KBM-7 (cell line): Measurements from ENCODE around the gene RPTOR.

ENCODE experiments used
- DNase-seq: peaks from one replicate; pipeline ENCODE4 v3.0.0-alpha.2; 2015
- in situ Hi-C: fragments of 300-500 bp; cut with MboI; formaldehyde crosslinking; loops from 2 replicates; pipeline ENCODE4 v1.14.3; 2020; ENCODE audit warnings: low sequenced_read_pairs, low pct_unique_long_range_greater_than_20kb, mixed read lengths

RPTOR gene

DNA sequence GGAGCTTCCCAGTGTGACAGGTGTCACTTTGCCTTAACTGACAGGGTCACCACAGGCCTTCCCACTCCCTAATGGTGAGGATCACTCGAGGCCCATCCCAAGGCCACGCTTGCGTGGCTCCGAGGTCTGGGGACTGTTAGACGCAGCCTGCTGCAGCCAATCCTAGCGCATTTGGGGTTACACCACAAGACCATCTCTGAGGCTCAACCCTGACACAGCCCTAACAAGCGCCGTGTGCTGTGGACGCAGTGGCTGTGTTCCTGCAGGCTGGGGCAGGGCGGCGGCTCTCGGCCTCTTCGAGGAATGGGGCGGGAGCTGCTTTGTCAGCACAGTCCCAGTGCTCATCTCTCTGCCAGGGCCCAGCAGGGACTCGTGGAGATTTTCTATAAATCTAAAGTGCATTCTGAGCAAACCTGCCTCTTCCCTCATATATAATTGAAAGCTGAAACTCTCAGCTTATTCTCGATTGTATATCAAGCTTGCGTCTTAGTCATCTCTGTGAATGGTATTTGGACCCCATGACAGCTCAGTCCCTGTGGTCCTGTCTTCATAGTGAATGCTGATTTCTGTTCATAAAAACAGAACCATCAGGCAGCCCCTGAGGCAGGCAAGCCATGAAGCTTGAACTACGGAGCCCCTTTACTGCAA lies 381.2 kb downstream of the RPTOR start:
- in situ Hi-C loops, result no loop called here

DNA sequence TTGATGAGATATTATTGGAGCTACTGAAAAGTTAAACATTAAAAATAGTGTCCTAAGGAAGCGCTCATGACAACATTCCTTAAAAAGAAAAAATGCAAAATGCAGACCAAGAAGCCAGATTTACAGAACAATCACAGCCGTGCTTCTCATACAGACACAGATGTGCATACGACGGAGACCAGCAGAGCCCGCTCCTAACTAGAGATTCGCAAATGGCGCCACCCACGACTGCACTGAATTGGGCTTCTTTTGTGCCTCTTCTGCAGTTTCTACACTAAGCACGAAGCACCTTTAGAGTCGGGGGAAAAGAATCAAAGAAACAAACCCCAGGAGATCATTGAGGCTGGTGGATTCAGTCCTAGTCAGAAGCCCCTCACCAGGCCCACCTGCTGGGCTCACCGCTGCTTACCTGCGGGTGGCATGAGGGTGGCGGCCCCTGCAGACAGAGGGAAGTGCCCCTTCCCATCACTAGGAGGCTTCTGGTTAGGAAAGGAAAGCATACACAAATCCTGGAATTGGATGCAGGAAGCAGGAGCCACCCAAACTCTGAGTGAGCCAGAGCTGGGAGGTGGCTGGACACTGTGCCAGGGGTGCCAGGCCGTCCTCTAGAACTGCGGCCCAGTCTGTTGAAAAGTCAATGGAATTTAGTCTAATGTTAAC lies 382.1 kb downstream of the RPTOR start:
- in situ Hi-C loops, result no loop called here
- DNase-seq, result no peak

More for the DNA sequence above, 381.2 kb downstream of the RPTOR start:
- no peak for DNase-seq

DNA sequence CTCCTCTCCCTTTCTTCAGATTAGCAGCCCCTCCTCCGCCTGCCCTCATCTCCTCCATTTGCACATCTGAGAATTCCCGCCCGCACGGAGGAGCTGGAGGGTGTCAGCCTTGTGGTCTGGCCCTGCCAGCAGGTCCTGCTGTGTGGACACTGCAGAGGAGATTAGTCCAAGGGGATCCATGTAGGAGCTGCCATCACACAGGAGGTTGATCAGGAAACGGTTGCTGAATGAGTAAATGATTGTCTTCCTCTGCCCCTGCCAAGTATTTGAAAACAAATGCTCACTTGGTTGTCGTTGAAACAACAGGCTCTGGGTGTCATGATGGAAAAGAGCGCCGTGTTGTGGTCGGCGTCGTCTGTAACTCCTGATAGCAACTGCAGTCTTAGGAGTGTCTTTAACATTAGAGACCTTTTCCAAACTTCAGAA lies 383.2 kb downstream of the RPTOR start:
- in situ Hi-C loops, result no loop called here
- DNase-seq, result no peak

DNA sequence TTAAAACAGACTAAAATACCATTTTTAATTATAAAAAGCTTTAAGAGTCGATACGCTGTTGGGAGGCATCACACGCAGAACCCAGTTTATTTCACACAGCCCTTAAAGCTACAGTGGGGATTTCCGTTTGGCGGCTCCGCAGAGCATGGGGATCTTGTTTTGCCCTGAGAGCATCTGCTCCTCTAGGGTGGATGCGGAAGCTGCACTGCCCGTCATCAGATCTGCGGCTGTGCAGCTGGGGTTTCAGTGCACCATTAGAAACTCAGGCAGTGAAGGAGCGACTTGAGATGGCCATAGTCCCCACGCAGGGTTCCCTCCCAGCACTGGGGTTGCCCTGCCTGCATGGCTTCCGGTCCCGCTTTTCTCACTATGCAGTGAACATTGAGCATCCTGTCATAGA lies 384.8 kb downstream of the RPTOR start:
- no peak for DNase-seq
- in situ Hi-C loops, result no loop called here

DNA sequence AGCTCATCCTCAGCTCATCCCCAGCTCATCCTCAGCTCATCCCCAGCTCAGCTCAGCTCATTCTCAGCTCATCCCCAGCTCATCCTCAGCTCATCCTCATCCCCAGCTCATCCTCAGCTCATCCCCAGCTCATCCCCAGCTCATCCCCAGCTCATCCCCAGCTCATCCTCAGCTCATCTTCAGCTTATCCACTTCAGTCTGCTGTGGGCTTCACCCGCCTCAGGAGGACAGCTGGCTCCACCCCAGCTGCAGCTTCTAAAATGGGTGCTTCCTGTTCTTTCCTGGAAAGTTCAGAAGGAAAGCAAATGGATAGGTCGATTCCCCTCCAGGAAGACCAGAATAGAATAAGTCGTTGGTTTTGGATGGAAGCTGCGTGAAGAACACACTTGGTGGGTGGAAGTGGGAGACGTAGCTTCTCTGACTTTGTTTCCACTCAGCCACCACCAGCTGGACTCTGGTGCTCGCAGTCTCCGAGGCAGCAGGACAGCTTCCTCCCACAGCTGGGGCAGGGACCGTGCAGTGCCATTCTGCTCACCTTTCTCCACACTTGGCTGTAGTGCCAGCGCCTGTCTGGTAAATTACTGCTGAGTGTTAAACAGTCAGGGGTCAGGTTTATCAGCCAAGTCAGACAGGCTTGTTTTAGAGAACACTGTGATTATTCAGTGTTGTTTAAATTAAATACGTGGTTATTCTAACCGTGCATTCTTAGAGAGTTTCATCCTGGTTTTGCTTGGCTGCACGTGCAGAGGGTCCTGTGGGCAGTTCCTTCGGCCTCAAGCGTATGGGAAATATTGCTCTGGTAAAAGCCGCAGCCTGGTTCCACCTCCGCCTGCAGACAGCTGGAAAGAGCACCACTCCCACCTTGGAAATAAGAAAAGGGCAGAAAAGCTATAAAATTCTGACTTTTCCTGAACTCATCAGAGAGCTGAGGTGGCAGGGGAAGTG lies 386.0 kb downstream of the RPTOR start:
- in situ Hi-C loops, result no loop called here
- no peak for DNase-seq

DNA sequence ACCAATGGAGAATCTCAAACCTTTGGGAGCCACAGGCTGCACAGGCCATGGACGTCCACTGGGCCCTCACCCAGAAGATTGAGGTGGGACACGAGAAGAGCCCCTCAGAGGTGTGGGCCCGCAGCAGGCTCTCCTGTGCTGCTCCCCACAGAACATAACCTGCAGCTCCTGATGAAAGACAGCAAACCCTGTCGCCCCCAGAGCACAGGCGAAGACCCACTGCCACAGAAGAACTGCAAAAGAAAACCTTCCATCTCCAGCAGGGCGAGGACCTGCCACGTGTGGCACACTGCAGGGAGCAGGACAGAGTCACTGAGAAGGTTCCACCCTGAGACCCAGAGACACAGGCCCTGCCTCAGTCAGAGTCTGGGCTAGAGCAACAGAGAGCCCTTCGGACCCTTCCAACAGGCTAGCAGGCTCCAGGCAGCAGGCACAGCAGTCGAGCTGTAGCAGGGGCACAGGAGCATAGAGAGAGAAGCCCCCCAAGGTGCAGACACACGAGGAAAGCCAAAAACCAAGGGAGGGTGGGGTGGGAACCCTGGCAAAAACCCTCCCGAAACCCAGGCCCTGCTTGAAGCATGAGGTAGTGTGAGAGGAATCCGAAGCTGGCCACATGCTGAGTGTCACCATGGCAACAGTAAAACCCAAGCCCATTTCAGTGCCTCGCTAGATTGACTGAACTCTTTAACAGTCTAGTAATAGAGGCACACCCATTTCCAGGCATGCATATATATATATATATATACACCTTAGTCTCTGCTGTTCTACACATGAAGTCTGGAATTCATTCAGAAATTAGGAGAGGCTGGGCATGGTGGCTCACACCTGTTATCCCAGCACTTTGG lies 387.0 kb downstream of the RPTOR start:
- in situ Hi-C loops, result no loop called here

DNA sequence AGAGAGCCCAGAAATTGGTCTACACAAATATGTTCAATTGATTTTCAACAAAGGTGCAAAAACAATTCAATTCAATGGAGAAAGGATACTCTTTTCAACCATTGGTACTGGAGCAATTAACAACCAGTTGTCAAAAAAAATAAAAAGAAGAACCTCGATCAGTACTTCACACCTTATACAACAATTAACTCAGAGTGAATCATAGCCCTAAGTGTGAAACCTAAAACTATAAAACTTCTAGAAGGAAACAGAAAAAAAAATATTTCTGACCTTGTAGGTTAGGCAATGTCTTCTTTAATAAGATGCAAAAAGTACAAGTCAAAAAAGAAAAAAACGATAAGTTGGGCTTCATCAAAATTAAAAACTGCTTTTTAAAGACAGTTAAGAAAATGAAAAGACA lies 390.9 kb downstream of the RPTOR start:
- in situ Hi-C loops, result no loop called here
- no peak for DNase-seq

More for the DNA sequence above, 387.0 kb downstream of the RPTOR start:
- DNase-seq, result no peak

DNA sequence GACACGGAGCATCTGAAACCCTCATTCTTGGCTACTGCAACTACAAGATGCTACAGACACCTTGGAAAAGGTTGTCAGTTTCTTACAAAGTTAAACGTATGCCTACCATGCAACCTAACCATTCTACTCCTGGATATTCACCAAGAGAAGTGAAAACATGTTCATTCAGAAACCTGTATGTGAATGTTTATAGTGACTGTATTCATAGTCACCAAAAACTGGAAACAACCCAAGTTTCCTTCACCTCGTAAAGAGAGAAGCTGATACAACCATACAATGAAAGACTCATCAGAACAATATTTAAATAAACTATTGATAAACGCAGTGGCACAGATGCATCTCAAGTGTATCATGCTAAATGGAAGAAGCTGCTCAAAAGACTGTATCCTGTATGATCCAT lies 391.6 kb downstream of the RPTOR start:
- DNase-seq, result no peak
- in situ Hi-C loops, result no loop called here

DNA sequence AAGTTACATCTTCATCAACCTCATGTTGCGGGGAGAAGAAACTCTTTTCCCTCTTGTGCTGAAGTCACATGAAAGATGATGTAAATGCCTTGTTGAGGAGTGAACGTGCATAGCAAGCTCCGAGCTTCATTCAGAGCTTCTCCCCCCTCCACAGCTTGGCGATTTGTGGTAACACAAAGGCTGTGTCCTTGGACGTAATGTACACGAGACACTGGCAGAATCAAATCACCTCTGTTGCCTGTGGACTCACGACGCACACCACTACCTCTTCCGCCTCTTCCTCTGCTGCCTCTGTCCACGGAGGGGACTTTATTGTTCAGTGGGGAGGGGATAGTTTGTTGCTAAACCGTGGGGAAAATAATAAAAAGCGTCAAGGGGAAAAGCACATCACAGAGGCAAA lies 392.1 kb downstream of the RPTOR start:
- DNase-seq, result no peak
- in situ Hi-C loops, result no loop called here

DNA sequence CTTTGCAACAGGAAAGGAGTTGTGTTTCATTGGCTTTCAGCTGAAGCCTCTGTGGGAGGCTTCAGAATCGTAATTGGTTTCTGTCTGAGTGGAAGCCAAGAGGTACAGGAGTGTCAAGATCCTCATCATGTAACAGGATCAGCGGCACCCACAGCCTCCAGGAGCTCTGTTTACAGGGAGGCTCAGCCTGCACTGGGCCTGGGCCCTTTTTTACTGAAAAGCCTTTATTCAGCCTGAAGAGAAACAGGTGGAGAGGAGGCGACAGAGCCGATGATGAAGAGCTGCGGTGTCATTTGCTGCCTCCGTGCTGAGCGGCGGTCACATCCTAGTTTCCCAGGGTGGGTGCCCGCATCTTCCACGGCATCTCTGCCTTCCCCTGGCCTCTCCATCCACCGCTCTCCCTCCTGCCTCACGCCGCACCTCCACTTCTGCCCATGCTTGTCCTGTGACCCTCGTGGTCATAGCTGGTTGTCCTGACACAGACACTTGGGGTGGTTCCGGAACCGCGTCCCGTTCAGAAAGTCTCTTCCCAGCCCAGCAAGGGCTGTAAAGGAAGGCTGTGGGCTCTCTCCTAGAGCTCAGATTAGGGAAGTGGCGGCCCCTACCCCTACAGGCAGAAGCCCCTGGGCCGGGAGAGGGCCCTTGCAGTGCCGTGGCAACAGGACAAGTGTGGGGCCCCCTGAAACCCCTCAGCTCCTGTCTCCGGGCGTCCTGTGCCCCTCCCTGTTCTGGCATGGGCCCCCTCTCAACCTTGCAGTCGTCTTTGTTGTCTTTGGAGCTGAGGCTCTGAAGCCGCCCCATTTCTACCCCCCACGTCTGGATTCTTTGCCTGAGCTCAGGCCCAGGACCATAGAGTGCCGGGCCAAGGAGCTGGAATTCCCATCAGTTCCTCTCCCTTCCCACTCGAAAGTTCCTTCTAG lies 393.1 kb downstream of the RPTOR start:
- no peak for DNase-seq

DNA sequence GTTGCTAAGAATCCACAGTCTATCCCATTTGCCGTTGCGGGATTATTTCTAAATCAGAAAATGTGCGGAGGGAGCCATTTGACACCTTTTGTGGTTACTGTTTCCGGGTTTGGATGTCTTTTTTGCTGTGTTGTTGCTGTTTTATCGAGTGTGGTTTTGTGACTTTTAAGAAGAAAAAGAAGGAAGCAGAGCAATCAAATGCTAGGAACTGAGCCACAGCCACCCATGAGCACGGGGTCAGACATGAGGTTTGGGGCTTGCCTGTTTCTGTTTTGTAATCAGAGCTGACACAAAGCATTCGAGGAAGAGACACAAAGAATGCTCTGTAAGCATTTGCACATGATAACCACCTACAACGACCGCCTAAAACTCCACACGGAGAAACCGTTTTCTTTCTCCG lies 393.9 kb downstream of the RPTOR start:
- in situ Hi-C loops, result no loop called here
- DNase-seq, result peak; percentile 91

More for the DNA sequence above, 393.1 kb downstream of the RPTOR start:
- in situ Hi-C loops, result no loop called here

DNA sequence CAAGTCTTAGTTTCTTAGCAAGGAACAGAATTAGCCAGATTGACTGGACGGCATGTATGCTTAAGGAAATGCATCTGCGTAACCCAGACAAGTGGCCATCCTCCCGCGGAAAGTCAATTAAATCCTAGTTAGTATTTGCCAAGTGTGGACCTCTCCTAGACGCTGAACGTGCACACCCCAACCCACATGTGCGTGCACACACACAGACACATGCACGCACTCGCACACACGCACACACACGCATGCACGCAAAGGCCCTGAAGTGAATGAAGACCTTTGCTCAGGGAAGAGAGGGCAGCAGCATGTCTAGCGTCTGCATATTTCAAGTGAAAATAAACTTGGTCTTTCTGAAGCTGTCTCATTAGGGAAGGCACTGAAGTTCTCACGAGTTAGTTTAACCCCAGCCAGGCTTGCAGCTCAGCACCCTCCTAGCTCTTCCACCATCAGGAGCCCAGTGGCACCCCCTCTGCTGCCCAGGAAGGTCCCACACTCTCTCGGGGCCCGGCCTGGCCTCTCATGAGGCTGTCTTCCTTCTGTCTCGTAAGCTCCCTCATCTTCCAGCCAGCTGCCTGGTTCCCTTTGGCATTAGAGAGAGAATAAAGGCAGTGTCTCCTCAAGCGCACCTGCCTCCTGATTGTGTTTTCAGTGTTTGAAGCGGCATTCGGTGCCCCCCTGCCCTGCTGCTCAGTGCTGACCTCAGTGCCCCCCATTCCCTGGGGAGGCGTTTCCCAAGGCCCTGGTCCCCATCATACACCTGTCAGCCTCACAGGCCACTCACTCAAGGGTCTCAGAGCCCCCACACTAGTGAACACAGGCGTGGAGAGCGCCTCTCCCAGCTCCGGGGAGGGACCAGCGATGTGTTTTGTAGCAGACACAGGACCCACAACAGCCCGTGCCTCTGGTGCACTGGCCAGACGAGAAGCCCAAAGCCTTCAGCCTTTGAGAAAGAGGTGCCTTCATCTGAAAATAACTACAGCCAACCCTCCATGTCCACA lies 394.8 kb downstream of the RPTOR start:
- in situ Hi-C loops, result no loop called here
- no peak for DNase-seq

DNA sequence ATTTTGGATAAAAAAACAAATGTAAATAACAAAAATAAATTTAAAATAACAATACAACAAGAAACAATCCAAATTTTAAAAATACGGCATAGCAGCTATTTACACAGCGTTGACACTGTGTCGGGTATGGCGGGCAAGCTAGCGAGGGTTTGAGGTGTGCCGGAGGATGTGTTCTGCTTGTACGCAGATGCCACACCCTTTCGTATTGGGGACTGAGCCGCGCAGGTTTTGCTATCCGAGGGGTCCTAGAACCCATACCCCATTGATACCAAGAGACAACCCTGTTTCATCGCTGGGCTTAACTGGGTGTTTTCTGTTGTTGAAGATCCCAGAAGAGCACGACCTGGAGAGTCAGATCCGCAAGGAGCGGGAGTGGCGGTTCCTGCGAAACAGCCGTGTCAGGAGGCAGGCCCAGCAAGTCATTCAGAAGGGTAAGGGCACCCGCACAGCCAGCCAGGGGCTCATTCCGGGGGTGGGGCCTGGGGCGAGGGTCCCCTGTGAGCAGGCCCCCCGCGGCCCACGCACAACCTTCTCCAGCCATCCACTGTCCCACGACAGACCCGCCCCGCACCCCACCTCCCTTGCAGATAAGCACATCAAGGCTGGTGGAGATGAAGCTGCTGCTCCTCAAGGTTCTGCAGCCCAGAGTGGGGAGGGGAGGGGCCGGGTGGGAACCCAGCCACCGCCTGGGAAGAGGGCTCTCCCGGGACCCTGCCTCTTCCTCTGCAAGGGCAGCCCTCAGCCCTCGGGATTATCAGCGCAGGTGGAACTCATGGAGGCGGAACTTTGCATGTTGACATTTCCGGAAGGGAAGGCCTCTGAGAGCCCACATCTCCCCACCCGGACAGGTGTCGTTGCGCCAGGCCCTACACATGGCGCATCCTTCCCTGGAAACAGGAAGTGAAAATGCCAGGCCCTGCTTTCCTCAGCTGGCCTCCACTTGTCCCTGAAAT lies 395.8 kb downstream of the RPTOR start:
- no peak for DNase-seq
- in situ Hi-C loops, result no loop called here

DNA sequence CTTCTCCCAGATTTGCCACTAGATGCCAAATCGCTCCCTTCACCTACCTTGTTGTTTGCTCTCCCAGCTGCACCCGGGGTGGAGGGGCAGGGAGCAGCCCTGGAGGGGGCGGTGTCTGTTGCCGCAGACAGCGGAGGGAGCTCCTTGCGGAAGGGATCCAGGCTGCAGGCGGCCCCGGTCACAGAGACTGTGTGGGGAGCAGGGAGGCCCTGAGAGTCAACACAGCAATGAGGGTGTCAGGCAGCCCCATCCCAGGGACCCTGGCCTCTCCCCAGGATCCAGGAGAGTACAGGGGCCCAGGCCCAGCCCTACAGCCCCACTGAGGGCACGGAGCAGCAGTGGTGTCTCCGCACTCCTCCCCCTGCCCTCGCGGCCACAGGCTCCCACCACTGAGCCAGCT lies 396.5 kb downstream of the RPTOR start:
- no peak for DNase-seq
- in situ Hi-C loops, result no loop called here

DNA sequence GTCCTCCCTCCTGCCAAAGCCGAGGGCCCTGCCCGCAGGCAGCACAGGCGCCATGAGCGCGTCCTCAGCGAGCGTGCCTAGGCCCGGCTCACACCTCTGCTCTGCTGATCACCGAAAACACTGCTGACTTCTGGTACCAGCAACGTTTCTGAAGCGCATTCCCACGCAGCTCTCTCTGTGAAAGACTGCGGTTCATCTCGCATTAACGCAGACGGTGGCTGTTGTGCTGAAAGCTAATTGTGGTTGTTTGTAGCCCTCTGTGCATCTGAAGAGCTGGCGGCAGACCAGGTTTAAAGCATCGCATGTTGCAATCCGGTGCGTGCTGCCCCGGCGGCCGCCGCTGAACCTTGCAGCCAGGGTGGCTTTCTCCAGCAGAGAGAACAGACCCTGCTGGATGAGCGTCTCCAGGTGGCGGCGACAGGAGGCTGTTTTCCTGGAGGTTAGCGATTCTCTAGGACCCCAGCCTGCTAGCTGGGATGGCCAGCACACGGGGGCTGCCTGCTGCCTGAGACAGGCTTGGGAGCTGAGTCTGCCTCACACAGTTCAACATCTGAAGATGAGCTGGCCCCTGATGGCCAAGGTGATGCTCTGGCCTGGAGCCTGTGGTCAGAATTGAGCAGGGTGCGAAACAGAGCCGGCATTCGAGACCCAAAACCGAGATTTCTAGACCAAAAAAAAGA lies 397.2 kb downstream of the RPTOR start:
- DNase-seq, result no peak
- in situ Hi-C loops, result no loop called here
